Suprapubic skin (tissue), 4 donors: ENCODE data around the gene SLA2. TPM values are rescaled to one million over a fixed set of nuclear protein-coding genes. Genes with fewer than 3 reads are reported as not detected.

Experiments
- DNase-seq, 2 donors: peaks; one replicate each; pipeline ENCODE4 v3.0.0-alpha.2; 2019; ENCODE audit warnings: low spot score in 2 of 2
- H3K27ac ChIP-seq: fragments of 200-600 bp; sonication (generic); one replicate; pipeline ENCODE4 v1.5.1; 2019
- H3K27me3 ChIP-seq: fragments of 200-600 bp; sonication (generic); one replicate; pipeline ENCODE4 v1.5.1; 2019
- H3K36me3 ChIP-seq: fragments of 200-600 bp; sonication (generic); one replicate; pipeline ENCODE4 v1.5.1; 2019
- H3K4me1 ChIP-seq: fragments of 200-600 bp; sonication (generic); one replicate; pipeline ENCODE4 v1.5.1; 2019
- H3K4me3 ChIP-seq: fragments of 200-600 bp; sonication (generic); one replicate; pipeline ENCODE4 v1.5.1; 2019; ENCODE audit warnings: mild to moderate bottlenecking
- H3K9me3 ChIP-seq: fragments of 200-600 bp; sonication (generic); one replicate; pipeline ENCODE4 v1.5.1; 2019
- CTCF ChIP-seq, 2 donors: fragments of 200-600 bp in 1 of 2; fragments of 450-650 bp in 1 of 2; sonication (generic) in 1 of 2; IDR thresholded peaks; one replicate each; pipeline ENCODE4 v1.5.1; 2016 to 2019; ENCODE audit warnings: antibody characterized with exemption in 2 of 2, mild to moderate bottlenecking in 1 of 2, moderate library complexity in 1 of 2
- EP300 ChIP-seq: sonication (generic); formaldehyde crosslinking; IDR thresholded peaks from one replicate; pipeline ENCODE4 v1.6.1; 2017; ENCODE audit warnings: antibody characterized with exemption
- POLR2A ChIP-seq, 2 donors: fragments of 450-650 bp; IDR thresholded peaks; one replicate each; pipeline ENCODE4 v1.6.1; 2017; ENCODE audit warnings: antibody characterized with exemption in 2 of 2, mild to moderate bottlenecking in 2 of 2, moderate library complexity in 2 of 2
- POLR2AphosphoS5 ChIP-seq, 3 donors: sonication (generic); formaldehyde crosslinking; IDR thresholded peaks; one replicate each; pipeline ENCODE4 v1.6.1; 2017; ENCODE audit warnings: antibody characterized with exemption in 3 of 3
- WGBS: methylation state at CpG from one replicate; pipeline ENCODE4 v1.1.5; 2018; 5-methylcytosine and 5-hydroxymethylcytosine counted together
- total RNA-seq, 4 donors: library from RNA; depleted of rRNA; stranded (reverse); fragments of >200 nt; gene quantifications; one replicate each; pipeline ENCODE4 v1.1.0, GENCODE V29; 2016

The SLA2 gene
- total RNA-seq, 4 donors from 2014 or later = 0.30 to 0.97 TPM; not detected in 2

- TF ChIP-seq POLR2A (IDR thresholded peaks at IDR 0.05) (no peak), POLR2AphosphoS5 (IDR thresholded peaks at IDR 0.05) (no peak), CTCF (IDR thresholded peaks at IDR 0.05) (no peak), EP300 (no peak)
- Histone ChIP-seq H3K4me1 (peaks cover 16% of the 10 kb centered on the region), H3K27ac (no peak overlapping the region), H3K27me3 (no peaks in the 10 kb centered on the region), H3K9me3 (no peaks in the 10 kb centered on the region), H3K36me3 (peaks cover 16% of the 10 kb centered on the region), H3K4me3 (no peak overlapping the region)
- WGBS = 39% methylated on average over 5 of the region's 8 CpGs
- no peak for DNase-seq
Observed at GRCh38 chr20:36585410-36586125, 60.4 kb downstream of the SLA2 start.

DNA sequence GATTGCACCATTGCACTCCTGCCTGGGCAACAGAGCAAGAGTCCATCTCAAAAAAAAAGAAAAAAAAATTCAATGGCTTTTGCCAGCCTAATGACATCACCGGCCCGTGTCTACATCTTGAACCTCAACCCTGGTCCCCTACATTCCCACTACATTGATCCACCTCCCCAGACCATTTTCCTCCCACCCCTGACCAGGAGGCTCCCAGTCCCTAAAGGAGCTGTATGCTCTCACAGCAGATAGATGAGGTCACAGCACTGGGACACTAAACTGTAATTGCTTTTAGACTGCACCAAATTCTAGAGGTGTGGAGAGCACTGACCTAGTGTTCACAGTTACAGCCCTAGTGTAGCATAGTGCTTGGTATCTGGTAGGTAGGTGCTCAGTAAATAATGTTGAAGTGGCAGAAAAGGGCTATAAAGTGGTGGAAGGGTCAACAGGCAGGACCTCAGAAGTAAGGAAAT, 61.9 kb downstream of the SLA2 start:
- no peaks in the 10 kb centered on the region for H3K9me3 ChIP-seq
- no peak for TF ChIP-seq EP300
- TF ChIP-seq POLR2A (IDR thresholded peaks at IDR 0.05) = no peak
- no peak for TF ChIP-seq POLR2AphosphoS5 (IDR thresholded peaks at IDR 0.05)
- no peak for TF ChIP-seq CTCF (IDR thresholded peaks at IDR 0.05)
- peaks cover 30% of the 10 kb centered on the region for H3K36me3 ChIP-seq
- WGBS = 84% methylated on average over 2 of the region's 2 CpGs
- H3K27ac ChIP-seq = no peak overlapping the region
- H3K4me1 ChIP-seq = peaks cover 16% of the 10 kb centered on the region
- no peak overlapping the region for H3K4me3 ChIP-seq
- DNase-seq = no peak
- H3K27me3 ChIP-seq = no peaks in the 10 kb centered on the region

- TF ChIP-seq EP300 = no peak
- no peak for TF ChIP-seq POLR2AphosphoS5 (IDR thresholded peaks at IDR 0.05)
- no peak for TF ChIP-seq CTCF (IDR thresholded peaks at IDR 0.05)
- TF ChIP-seq POLR2A (IDR thresholded peaks at IDR 0.05) = no peak
- H3K27ac ChIP-seq = no peak overlapping the region
- peaks cover 35% of the 10 kb centered on the region for H3K36me3 ChIP-seq
- WGBS = 89% methylated on average over 4 of the region's 4 CpGs
- no peaks in the 10 kb centered on the region for H3K9me3 ChIP-seq
- H3K4me1 ChIP-seq = peaks cover 16% of the 10 kb centered on the region
- H3K4me3 ChIP-seq = no peak overlapping the region
- DNase-seq = no peak
- H3K27me3 ChIP-seq = no peaks in the 10 kb centered on the region
Observed at GRCh38 chr20:36582821-36583220, 63.2 kb downstream of the SLA2 start.

GRCh38 chr20:36582322-36582721, 63.7 kb downstream of the SLA2 start:
- 73% methylated on average over 4 of the region's 4 CpGs for WGBS
- no peak overlapping the region for H3K27ac ChIP-seq
- H3K36me3 ChIP-seq = peaks cover 35% of the 10 kb centered on the region
- no peaks in the 10 kb centered on the region for H3K27me3 ChIP-seq
- no peaks in the 10 kb centered on the region for H3K9me3 ChIP-seq
- no peak for DNase-seq
- no peak overlapping the region for H3K4me3 ChIP-seq
- H3K4me1 ChIP-seq = peaks cover 16% of the 10 kb centered on the region
- no peak for TF ChIP-seq EP300
- no peak for TF ChIP-seq POLR2AphosphoS5 (IDR thresholded peaks at IDR 0.05)
- TF ChIP-seq POLR2A (IDR thresholded peaks at IDR 0.05) = no peak
- no peak for TF ChIP-seq CTCF (IDR thresholded peaks at IDR 0.05)

DNA sequence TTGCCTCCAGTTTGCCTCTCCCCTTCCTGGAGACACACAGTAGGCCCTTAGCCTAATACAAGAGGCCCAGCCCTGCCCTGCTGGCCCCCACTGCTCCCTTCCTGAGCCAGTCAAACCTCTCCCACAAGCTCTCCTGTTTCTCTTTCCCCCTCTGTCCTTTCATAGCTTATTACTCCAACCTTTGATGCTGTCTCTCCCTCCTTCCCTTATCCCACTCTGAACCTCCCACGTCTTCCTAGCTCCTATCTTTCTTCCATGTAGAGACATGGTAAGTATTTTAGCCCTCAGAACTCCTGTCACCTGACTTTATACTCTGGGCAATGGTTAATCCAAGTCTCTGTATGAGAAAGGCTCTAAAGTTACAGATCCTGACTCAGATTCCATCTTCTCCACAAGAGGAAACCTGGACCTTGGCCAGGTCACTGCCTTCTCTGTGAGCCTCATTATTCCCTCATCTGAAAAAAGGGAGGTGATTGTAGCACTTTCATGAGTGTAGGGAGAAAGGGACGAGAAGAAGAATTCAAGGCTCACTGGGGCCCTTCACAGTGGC, 65.9 kb downstream of the SLA2 start:
- H3K9me3 ChIP-seq = no peaks in the 10 kb centered on the region
- WGBS = 93% methylated on average over 2 of the region's 2 CpGs
- no peak overlapping the region for H3K4me3 ChIP-seq
- DNase-seq = no peak
- H3K27ac ChIP-seq = no peak overlapping the region
- no peak for TF ChIP-seq POLR2AphosphoS5 (IDR thresholded peaks at IDR 0.05)
- no peak for TF ChIP-seq POLR2A (IDR thresholded peaks at IDR 0.05)
- TF ChIP-seq CTCF (IDR thresholded peaks at IDR 0.05) = no peak
- H3K27me3 ChIP-seq = no peaks in the 10 kb centered on the region
- H3K4me1 ChIP-seq = peaks cover 17% of the 10 kb centered on the region
- peaks cover 35% of the 10 kb centered on the region for H3K36me3 ChIP-seq
